Measurements from ENCODE around the gene GOLGA8B.
"Not testable (repeated sequence)": the region's sequence is repeated elsewhere in the genome, so short reads cannot be mapped to it uniquely, and the experiment has no call there.

GOLGA8B gene

DNA sequence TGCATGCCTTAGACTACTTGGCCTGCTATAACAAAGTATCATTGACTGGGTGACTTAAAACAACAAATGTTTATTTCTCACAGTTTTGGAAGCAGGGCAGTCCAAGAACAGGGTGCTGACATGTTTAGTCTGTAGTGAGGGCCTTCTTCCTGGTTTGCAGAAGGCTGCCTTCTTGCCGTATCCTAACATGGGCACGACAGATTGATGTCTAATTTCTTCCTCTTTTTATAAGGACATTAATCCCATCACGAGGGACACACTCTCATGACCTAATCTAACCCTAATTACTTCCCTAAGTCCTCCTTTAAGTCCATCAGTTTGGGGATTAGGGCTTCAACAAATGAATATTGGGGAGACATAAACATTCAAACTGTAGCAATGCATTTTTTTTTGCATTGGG, 10.9 kb upstream of the GOLGA8B start:
- DNase-seq = no peak

- DNase-seq = no peak
Measured at GRCh38 chr15:34591306-34591705, 7.9 kb upstream of the GOLGA8B start.

DNA sequence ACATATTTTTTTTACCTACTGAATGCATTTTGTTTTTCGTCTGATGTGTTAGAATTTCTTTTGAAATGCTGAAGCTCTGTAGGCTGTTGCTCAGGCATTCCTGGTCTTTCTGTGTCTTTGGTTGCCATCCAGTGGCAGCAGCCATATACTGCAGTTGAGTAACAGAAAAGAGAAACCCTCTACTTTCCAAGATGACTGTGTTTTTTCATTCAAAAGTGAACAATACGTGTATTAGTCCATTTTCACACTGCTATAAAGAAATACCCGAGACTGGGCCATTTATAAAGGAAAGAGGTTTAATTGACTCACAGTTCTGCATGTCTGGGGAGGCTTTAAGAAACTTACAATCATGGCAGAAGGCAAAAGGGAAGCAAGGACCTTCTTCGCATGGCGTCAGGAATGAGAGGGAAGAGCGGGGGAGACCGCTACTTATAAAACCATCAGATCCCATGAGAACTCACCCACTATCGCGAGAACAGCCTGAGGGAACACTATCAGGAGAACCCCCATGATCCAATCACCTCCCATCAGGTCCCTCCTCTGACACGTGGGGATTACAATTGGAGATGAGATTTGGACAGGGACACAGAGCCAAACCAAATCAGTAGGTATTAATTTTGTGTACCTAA, 4.7 kb upstream of the GOLGA8B start:
- DNase-seq = no peak

DNA sequence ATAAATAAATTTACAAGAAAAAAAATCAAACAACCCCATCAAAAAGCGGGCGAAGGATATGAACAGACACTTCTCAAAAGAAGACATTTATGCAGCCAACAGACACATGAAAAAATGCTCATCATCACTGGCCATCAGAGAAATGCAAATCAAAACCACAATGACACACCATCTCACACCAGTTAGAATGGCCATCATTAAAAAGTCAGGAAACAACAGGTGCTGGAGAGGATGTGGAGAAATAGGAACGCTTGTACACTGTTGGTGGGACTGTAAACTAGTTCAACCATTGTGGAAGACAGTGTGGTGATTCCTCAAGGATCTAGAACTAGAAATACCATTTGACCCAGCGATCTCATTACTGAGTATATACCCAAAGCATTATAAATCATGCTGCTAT, 2.5 kb upstream of the GOLGA8B start:
- DNase-seq = not testable (repeated sequence)

GRCh38 chr15:34584996-34585395, 1.5 kb upstream of the GOLGA8B start:
- no peak for DNase-seq

DNA sequence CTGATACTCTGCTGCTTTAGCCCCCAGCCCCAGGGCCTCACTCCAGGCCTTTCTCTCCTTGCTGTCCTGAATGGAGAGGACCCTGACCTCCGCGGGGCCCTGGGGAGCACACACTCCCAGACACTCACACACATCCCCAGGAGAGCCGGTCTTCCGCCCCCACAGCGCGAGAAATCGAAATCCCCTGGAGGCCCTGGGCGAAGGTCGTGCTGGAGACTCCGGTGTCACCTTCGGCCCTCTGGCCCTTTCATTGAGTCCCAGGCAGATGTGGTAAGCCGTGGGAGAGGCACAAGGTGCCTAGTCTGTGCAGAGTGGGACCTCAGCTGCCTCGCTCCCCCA, 848 bp upstream of the GOLGA8B start:
- DNase-seq = no peak

DNA sequence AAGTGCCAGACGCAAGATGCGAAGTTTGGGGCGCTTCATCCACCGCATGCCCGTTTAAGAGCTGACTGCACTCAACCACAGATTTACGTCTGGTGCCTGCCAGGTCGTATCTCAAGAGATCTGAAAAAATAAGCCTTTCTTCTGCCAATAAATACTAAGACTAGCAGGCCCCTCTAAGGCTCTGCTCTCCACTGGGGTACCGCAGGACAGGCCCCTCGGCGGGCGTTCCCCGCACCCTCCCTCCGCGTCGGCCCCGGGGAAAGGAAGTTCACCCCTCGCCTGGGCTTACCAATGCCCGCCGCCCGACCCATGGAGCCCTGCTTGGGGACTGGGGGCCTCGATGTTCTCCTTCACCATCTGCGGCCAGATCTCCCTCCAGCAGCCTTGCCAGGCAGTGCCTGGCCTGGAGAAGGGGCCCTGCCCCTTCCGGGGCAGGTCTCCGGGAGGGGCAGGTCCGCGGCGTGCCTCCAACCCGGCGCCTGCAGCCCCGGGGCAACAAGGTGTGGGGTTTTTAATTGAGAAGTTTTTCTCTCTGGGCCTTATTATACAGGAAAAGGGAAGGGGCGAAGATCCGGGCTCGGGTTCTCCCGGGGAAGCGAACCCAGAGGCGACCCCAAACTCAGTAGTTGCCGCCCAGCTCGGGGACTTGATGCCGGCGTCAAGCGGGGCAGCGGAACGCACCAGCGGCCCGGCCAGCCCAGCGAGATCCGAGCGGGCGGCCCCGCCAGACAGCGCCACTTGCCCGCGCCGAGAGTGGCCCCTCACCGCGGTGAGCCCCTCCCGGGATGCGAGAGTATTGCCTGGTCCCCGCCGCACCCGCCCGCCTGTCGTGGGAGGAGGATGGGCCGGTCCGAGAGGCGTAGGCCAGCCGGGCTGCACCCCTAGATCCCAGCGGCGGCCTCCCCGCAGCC, 735 bp downstream of the GOLGA8B start:
- no peak for DNase-seq

- not testable (repeated sequence) for DNase-seq
Measured at GRCh38 chr15:34581687-34582460, 1.6 kb downstream of the GOLGA8B start.

DNA sequence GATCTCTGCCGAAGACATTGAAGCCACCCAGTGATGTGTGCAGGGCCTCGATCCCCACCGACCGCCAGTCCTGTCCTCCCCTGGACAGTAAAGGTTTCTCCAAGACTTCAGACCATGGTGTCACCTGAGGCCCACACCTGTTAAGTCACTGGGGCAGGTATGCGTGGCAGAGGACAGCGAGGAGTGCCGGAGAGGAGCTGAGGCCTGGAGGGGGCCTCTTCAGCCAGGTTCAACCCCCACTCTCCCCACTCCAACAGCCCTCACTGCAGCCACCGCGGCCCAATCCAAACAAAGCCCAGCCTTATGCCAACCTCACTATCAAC, 2.4 kb downstream of the GOLGA8B start:
- no peak for DNase-seq

DNA sequence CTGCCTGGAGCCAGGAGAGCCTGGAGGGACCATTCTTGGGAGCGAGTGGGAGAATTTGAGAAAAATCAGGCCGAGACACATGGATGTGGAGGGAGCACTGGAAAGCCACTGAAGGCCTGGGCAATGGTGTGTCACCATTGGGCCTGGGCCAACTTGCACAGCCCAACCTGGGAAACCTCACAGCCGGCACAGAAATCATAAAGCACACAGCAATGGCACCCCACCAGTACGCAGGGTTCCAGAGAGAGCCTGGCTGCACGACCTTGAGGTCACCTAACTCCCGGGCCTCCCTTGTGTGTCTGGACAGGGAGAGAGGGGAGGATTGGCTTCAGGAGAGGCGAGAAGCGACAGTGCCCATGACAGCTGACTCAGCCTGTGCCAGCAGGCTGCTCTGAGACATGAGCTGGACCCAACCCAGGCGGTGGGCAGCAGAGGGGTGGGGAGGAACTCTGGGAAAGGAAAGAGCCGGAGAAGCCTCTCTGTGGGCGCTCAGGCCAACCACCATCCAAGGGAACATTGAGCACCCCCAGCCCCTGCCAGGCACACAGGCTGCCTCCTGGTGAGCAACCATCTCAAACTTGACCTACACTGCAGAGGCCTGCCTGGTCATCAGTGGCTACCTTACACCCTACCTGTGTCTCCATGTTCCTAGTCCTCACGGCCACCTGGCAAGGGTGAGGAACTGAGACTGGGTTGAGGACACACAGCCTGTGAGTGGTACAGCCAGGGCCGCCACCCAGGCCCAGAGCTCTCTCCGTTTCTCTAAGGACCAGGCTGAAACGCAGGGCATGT, 3.0 kb downstream of the GOLGA8B start:
- DNase-seq = not testable (repeated sequence)

DNA sequence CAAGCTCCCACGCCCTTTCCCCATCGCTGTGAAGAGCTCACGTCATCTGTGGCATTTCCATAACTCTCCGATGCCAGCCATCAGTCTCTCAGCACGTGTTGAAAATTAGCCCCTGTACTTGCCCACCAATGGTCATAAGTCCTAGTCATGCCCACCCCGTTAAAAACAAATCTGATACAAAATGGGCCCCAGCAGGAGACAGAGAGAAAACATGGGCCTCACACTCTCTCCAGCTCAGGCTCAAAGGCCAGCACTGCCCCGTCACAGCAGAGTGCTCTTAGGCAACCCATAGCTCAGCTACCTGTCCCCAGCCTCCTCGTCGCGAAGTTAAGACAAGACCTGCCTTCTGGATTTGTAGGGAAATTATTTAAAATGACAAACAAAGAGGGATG, 5.2 kb downstream of the GOLGA8B start:
- DNase-seq = no peak

- not testable (repeated sequence) for DNase-seq
Measured at GRCh38 chr15:34577658-34578282, 5.7 kb downstream of the GOLGA8B start.

DNA sequence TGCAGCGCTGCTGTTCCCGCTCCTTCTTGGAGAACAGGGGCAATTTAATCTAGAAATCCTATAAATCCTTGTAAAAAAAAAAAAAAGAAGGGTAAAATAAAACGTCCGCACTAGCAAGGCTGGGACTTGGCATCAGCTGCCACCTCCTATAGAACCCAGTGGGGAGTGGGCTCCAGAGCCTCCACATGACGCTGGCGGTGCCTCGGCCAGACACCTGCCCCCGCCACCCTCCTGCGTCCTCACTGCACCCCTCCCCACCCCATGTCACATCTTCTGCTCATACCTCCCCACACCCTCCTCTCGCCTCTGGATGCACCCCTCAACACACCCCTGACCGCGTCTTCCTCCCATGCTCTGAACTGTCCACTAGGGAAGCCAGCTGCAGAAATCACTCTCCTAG, 8.4 kb downstream of the GOLGA8B start:
- not testable (repeated sequence) for DNase-seq

GRCh38 chr15:34572921-34573320, 10.5 kb downstream of the GOLGA8B start:
- not testable (repeated sequence) for DNase-seq

DNA sequence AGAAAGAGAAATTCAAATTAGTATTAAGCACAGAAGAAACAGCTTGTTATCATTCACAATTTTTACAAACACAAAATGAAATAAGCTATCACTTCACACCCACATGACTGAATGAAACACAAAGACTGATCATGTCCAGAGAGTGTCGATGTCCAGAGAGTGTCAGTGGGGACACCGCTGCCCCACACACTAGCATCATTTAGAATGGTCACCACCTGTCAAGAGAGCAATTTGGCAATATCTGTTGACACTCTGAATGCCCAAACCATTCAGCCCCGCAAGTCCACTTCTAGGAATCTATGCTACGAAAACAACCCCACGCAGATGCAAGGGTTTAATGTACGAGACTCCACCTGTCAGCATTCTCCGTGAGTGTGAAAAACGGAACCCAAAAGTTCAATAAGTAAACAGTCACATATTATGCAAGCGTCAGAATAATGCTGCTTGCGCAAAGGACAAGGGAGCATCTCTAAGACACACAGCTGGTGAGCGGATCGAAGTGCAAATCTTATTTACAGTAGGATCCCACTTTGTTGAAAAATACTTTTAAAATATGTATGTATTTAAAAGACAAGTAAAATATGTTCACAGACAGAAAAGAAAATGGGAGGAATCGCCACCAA, 11.3 kb downstream of the GOLGA8B start:
- not testable (repeated sequence) for DNase-seq

GRCh38 chr15:34569670-34570396, 13.6 kb downstream of the GOLGA8B start:
- not testable (repeated sequence) for DNase-seq

DNA sequence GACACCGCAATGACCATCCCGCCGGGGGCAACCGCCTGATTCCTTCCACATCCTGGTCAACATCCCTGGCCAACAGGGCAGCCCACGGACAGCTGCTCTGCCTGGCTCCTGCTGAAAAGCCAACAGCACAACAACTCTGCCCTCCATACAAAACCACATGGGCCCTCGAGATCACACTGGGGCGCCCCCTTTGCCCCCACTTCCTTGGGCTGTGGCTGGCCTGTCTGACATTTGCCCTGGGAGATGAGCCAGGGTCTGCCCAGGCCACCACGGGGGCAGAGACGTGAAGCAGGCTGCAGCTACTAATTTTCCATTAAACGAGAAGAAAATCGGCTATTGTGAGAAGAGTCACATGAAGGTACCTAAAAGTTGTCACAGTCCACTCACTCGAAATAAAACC, 16.3 kb downstream of the GOLGA8B start:
- DNase-seq = not testable (repeated sequence)

DNA sequence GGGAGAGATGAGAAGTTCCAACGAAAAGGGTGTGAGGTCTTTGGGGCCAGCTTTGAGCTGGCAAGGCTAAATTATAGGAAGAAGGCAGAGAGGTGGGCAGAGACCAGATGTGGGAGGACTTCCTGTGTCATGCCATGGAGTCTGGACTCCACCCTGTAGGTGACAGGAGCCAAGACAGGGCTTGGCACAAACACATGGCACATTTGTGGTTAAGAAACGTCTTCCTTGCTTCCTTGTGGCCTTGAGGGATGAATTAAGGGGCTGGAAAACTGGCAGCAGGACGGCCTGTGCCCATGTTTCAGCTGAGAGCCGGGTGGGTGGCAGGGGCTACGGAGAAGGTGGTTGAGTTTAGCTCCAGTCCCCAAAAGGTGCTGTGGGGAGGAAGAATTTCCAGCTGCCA, 18.7 kb downstream of the GOLGA8B start:
- DNase-seq = not testable (repeated sequence)

DNA sequence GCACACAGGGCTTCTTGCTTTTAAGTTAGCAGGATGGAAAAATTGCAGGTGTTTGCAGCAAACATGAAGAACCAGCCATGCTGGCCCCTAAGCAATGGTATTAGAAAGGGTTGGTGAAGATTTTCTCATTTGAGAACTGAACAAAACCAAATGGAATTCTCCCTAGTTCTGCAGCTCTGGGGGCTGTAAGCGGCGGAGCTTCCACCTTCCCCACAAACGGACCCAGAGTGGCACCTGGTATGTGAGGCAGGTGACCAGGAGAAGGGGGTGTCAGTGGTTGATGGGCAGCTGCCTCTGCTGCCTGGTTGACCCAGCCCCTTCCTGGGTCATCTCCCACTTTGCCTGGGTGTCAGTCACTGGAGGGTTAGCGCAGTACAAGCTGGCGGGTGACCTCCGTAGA, 22.6 kb downstream of the GOLGA8B start:
- not testable (repeated sequence) for DNase-seq

- DNase-seq = not testable (repeated sequence)
Measured at GRCh38 chr15:34559764-34560163, 23.7 kb downstream of the GOLGA8B start.

DNA sequence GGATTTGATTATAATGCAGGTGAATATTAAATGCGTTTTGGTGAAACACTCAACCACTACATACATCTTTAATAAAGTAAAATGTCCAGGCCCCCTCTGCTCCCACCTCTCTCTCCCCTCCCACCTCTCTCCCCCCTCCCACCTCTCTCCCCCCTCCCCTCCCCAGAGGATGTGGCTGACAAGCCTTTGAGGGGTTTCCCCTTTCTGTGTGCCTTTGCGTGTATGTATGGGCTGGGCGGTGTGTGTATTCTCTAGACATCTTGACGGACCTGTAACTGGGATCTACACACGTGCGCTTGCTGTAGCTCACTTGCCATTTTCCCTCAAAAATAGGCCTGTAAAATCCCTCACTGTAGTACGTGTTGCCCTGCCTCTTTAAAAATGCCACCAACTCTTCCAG, 28.3 kb downstream of the GOLGA8B start:
- not testable (repeated sequence) for DNase-seq

All from NCI-H187 treated with DMSO at 0.1 percent for 48 hours (cell line).